GM12878 (cell line): ENCODE results near the gene ECEL1. TPM values are rescaled to one million over a fixed set of nuclear protein-coding genes. Genes with fewer than 3 reads are reported as not detected.

Source experiments
- ATAC-seq: fragments of 200-7000 bp; cut with Tn5 transposase; 3 replicates; pipeline ENCODE4 v1.9.1; 2020; ENCODE audit warnings: mild to moderate bottlenecking, moderate library complexity
- BruUV-seq: library from RNA; stranded (reverse); fragments of 400-500 nt; replicated peaks from 2 replicates; lab custom pipeline; 2021; lab: Mats Ljungman, UMichigan
- CTCF ChIA-PET: fragments of 300-600 bp; sonication (Branson Sonifier 250); formaldehyde crosslinking; extraction: SDS; loops from one replicate; lab custom pipeline; 2021; ENCODE audit warnings: inconsistent platforms; lab: Yijun Ruan, JAX
- POLR2A ChIA-PET: fragments of 350-600 bp; formaldehyde crosslinking; extraction: SDS; loops from one replicate; lab custom pipeline; 2021; ENCODE audit warnings: inconsistent platforms; lab: Charles Lee
- RAD21 ChIA-PET: fragments of 300-600 bp; sonication (Branson Sonifier 250); formaldehyde crosslinking; loops from one replicate; lab custom pipeline; 2023; ENCODE audit warnings: antibody characterized with exemption; ENCODE audit not compliant: unreplicated experiment; lab: Charles Lee
- SMC1A ChIA-PET: fragments of 300-600 bp; sonication (Branson Sonifier 250); formaldehyde crosslinking; loops from one replicate; lab custom pipeline; 2023; ENCODE audit not compliant: unreplicated experiment, uncharacterized antibody; lab: Charles Lee
- DNase-seq: peaks from one replicate; pipeline ENCODE4 v3.0.0-alpha.2; 2011; ENCODE audit warnings: low read depth, low spot score
- FAIRE-seq: peaks from 3 replicates; lab custom pipeline; 2011; peaks lifted over from hg19 to GRCh38; lab: Jason Lieb, UNC
- H2AFZ ChIP-seq: 2 replicates; pipeline ENCODE4 v1.6.0; 2011; ENCODE audit warnings: low read depth, low read length, control low read depth; ENCODE audit not compliant: control insufficient read depth
- H3K27ac ChIP-seq: 2 replicates; pipeline ENCODE4 v1.5.1; 2011; ENCODE audit warnings: control low read depth; ENCODE audit not compliant: control insufficient read depth, insufficient read depth
- H3K27me3 ChIP-seq, 2 experiments: replicated peaks in 1 of 2; 2 replicates each; pipeline versions ENCODE4 v1.6.0 to v1.6.1; 2011; ENCODE audit warnings: low read length in 1 of 2; ENCODE audit not compliant: control insufficient read depth in 2 of 2, insufficient read depth in 2 of 2
- H3K36me3 ChIP-seq, 2 experiments: 2 replicates each; pipeline ENCODE4 v1.5.1; 2011; ENCODE audit warnings: low read length in 1 of 2; ENCODE audit not compliant: control insufficient read depth in 2 of 2, insufficient read depth in 2 of 2
- H3K4me1 ChIP-seq: 2 replicates; pipeline ENCODE4 v1.6.1; 2011; ENCODE audit warnings: mild to moderate bottlenecking, low read length, moderate library complexity, mixed read lengths; ENCODE audit not compliant: control insufficient read depth, insufficient read depth
- H3K4me2 ChIP-seq: 2 replicates; pipeline ENCODE4 v1.6.0; 2011; ENCODE audit warnings: control low read depth; ENCODE audit not compliant: control insufficient read depth, insufficient read depth
- H3K4me3 ChIP-seq: fragments of 200-600 bp; sonication (generic); 2 replicates; pipeline ENCODE4 v1.5.1; 2016
- H3K79me2 ChIP-seq: 2 replicates; pipeline ENCODE4 v1.6.0; 2011; ENCODE audit warnings: low read length; ENCODE audit not compliant: control insufficient read depth, insufficient read depth
- H3K9ac ChIP-seq: 2 replicates; pipeline ENCODE4 v1.8.0; 2011; ENCODE audit warnings: low read length, control low read depth, mixed read lengths; ENCODE audit not compliant: control insufficient read depth, insufficient read depth
- H3K9me3 ChIP-seq: replicated peaks from 3 replicates; pipeline ENCODE4 v1.5.1; 2011; ENCODE audit warnings: mild to moderate bottlenecking, low read length; ENCODE audit not compliant: control insufficient read depth, insufficient read depth
- H4K20me1 ChIP-seq: 2 replicates; pipeline ENCODE4 v1.6.0; 2011; ENCODE audit not compliant: control insufficient read depth, insufficient read depth
- BCLAF1 ChIP-seq: fragments of 450-650 bp; IDR thresholded peaks from 2 replicates; pipeline ENCODE4 v1.6.1; 2017; ENCODE audit warnings: antibody characterized with exemption, mild to moderate bottlenecking, moderate library complexity
- CHD4 ChIP-seq: fragments of 200-600 bp; sonication (generic); IDR thresholded peaks from 2 replicates; pipeline ENCODE4 v1.6.1; 2016; ENCODE audit warnings: mild to moderate bottlenecking
- E2F4 ChIP-seq: IDR thresholded peaks from 2 replicates; pipeline ENCODE4 v1.6.1; 2012; ENCODE audit warnings: low read depth, low read length, improper control_type of control experiment
- IKZF2 ChIP-seq, 2 experiments: fragments of 450-650 bp; IDR thresholded peaks; 2 replicates each; pipeline ENCODE4 v1.6.1; 2017; ENCODE audit warnings: mild to moderate bottlenecking in 2 of 2, moderate library complexity in 2 of 2
- LARP7 ChIP-seq: fragments of 450-650 bp; IDR thresholded peaks from 2 replicates; pipeline ENCODE4 v1.6.1; 2017; ENCODE audit warnings: mild to moderate bottlenecking
- MEF2A ChIP-seq: IDR thresholded peaks from 2 replicates; pipeline ENCODE4 v1.6.1; 2011; ENCODE audit warnings: low read depth, mild to moderate bottlenecking, low read length, moderate library complexity; ENCODE audit not compliant: insufficient read depth
- NBN ChIP-seq: fragments of 450-650 bp; IDR thresholded peaks from 2 replicates; pipeline ENCODE4 v1.6.1; 2016
- NFIC ChIP-seq: IDR thresholded peaks from 2 replicates; pipeline ENCODE4 v1.6.1; 2012; ENCODE audit warnings: low read depth, mild to moderate bottlenecking, inconsistent platforms, low read length, moderate library complexity
- RELB ChIP-seq: fragments of 450-650 bp; IDR thresholded peaks from 2 replicates; pipeline ENCODE4 v1.6.1; 2017; ENCODE audit warnings: low read depth, mild to moderate bottlenecking, moderate library complexity
- RUNX3 ChIP-seq: IDR thresholded peaks from 2 replicates; pipeline ENCODE4 v1.6.1; 2012; ENCODE audit warnings: low read length, inconsistent platforms
- SIN3A ChIP-seq: IDR thresholded peaks from 2 replicates; pipeline ENCODE4 v1.6.1; 2012; ENCODE audit warnings: low read depth, low read length, improper control_type of control experiment
- TCF12 ChIP-seq: IDR thresholded peaks from 2 replicates; pipeline ENCODE4 v1.6.1; 2011; ENCODE audit warnings: low read depth, mild to moderate bottlenecking, low read length
- ZNF622 ChIP-seq: fragments of 450-650 bp; IDR thresholded peaks from 2 replicates; pipeline ENCODE4 v1.6.1; 2017; ENCODE audit warnings: mild to moderate bottlenecking, inconsistent platforms
- WGBS: methylation state at CpG from one replicate; pipeline ENCODE4 v1.1.6; 2016; ENCODE audit warnings: low lambda C conversion rate; ENCODE audit not compliant: insufficient replicate concordance, insufficient coverage; ENCODE audit errors: missing lambda C conversion rate; 5-methylcytosine and 5-hydroxymethylcytosine counted together
- in situ Hi-C: fragments of 300-500 bp; cut with MboI; formaldehyde crosslinking; loops from 9 replicates; pipeline ENCODE4 v1.14.3; 2018; ENCODE audit warnings: mixed read lengths
- intact Hi-C: fragments of 100-400 bp; cut with micrococcal nuclease; formaldehyde crosslinking; loops from one replicate; pipeline ENCODE4 v1.14.2; 2022; ENCODE audit not compliant: unreplicated experiment
- polyA plus RNA-seq, 11 experiments: library from polyadenylated mRNA; depleted of rRNA in 4 of 11; unstranded in 6 of 11; stranded (reverse) in 5 of 11; fragments of >200 nt; fragmentation: Nextera tagmentation in 4 of 11; fragmentation: Illumina TruSeq in 1 of 11; extraction: Ambion mirVana in 4 of 11; extraction: Trizol in 1 of 11; gene quantifications; 1 replicate in 1 of 11; 2 replicates in 10 of 11; pipeline versions ENCODE4 v1.2.1 to v1.2.3, GENCODE V29; 2011 to 2016; ENCODE audit warnings: inconsistent platforms in 2 of 11, missing spikeins in 2 of 11, low read depth in 1 of 11
- total RNA-seq, 4 experiments: library from RNA; depleted of rRNA in 3 of 4; stranded (reverse); fragments of >200 nt in 3 of 4; fragmentation: Illumina TruSeq in 1 of 4; extraction: Trizol in 1 of 4; gene quantifications; 2 replicates each; pipeline versions ENCODE4 v1.2.1 to v1.2.3, GENCODE V29; 2013 to 2021
- TF ChIP-seq, protein P1 (sequence below): fragments of 150-350 bp; IDR thresholded peaks from 2 replicates; pipeline ENCODE4 v1.6.1; 2014; ENCODE audit warnings: mild to moderate bottlenecking, low read depth, low read length

ECEL1 gene
- total and polyA plus RNA-seq, 10 of the 15 experiments (the other 5 are each of a cell fraction or from before 2014, with no cell fraction given): not detected

- no peak for TF ChIP-seq TCF12
- no peak for TF ChIP-seq NFIC
- TF ChIP-seq, protein P1, sequence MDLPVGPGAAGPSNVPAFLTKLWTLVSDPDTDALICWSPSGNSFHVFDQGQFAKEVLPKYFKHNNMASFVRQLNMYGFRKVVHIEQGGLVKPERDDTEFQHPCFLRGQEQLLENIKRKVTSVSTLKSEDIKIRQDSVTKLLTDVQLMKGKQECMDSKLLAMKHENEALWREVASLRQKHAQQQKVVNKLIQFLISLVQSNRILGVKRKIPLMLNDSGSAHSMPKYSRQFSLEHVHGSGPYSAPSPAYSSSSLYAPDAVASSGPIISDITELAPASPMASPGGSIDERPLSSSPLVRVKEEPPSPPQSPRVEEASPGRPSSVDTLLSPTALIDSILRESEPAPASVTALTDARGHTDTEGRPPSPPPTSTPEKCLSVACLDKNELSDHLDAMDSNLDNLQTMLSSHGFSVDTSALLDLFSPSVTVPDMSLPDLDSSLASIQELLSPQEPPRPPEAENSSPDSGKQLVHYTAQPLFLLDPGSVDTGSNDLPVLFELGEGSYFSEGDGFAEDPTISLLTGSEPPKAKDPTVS: no peak
- TF ChIP-seq RELB: no peak
- no peak for TF ChIP-seq NBN
- no peak for TF ChIP-seq LARP7
- no peak for TF ChIP-seq IKZF2 (IDR thresholded peaks at IDR 0.05)
- TF ChIP-seq ZNF622: no peak
- TF ChIP-seq, all 136 proteins: peak for 0
Observed at GRCh38 chr2:232518844-232519243, 31.2 kb upstream of the ECEL1 start (continued).

DNA sequence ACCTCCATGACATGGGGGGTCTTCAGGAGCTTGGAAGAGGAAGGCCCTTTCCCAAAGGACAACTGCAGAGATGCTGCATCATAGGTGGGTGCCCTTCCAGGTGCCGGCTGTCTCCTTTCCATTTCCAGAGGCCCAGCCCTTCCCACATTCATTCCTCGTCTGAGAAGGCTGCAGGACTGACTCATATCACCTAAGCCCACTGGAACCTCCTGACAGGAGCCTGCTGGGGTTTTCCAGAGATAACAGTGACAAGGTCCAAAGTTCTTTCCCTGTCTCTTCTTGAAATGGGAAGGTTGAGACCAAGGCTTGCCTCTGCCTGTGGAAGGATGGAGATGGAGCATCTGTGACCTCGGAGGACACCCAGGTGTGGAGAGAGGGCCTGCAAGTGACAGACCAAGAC lies 28.9 kb upstream of the ECEL1 start:
- in situ Hi-C loops (no loop called here), intact Hi-C loops (loop anchor here (5.0 kb wide), 1 partner anchor 64 kb away; no protein-coding TSS in a partner anchor)
- CTCF ChIA-PET: no interaction called here
- H3K9me3 ChIP-seq: no peaks in the 10 kb centered on the region
- no peak for FAIRE-seq
- H4K20me1 ChIP-seq: no peaks in the 10 kb centered on the region
- no peaks in the 10 kb centered on the region for H3K36me3 ChIP-seq
- WGBS: 47% methylated on average over 3 of the region's 3 CpGs
- no peaks in the 10 kb centered on the region for H3K4me1 ChIP-seq
- H2AFZ ChIP-seq: no peak overlapping the region
- BruUV-seq: no TSS peak
- ATAC-seq: no peak
- POLR2A ChIA-PET: no interaction called here
- no peak overlapping the region for H3K4me3 ChIP-seq
- H3K27ac ChIP-seq: no peak overlapping the region
- H3K9ac ChIP-seq: no peak overlapping the region
- H3K4me2 ChIP-seq: no peak overlapping the region
- H3K27me3 ChIP-seq: peaks cover 0 to 3% of the 10 kb centered on the region in 2 experiments; a peak in 3 of 4 replicates
- no peak for DNase-seq
- RAD21 ChIA-PET: no interaction called here
- SMC1A ChIA-PET: interaction anchor here (0.5 kb wide), 1 partner anchor 485 kb away, joined by 3 read pairs; no protein-coding TSS in a partner anchor
- H3K79me2 ChIP-seq: no peaks in the 10 kb centered on the region
- no peak for TF ChIP-seq CHD4
- TF ChIP-seq E2F4: no peak
- TF ChIP-seq RUNX3: no peak
- no peak for TF ChIP-seq MEF2A
- no peak for TF ChIP-seq SIN3A
- TF ChIP-seq BCLAF1: no peak
